Caco-2 (cell line): ENCODE results near the gene DBX1. TPM values are rescaled to one million over a fixed set of nuclear protein-coding genes. Genes with fewer than 3 reads are reported as not detected.

Experiments
- BruUV-seq: library from RNA; stranded (reverse); fragments of 400-500 nt; replicated peaks from 2 replicates; lab custom pipeline; 2021; lab: Mats Ljungman, UMichigan
- CTCF ChIA-PET: fragments of 300-600 bp; sonication (Branson Sonifier 250); formaldehyde crosslinking; loops from one replicate; lab custom pipeline; 2022; ENCODE audit warnings: antibody characterized with exemption; lab: Charles Lee
- POLR2A ChIA-PET: fragments of 300-600 bp; sonication (Branson Sonifier 250); formaldehyde crosslinking; loops from one replicate; lab custom pipeline; 2022; ENCODE audit warnings: antibody characterized with exemption; lab: Charles Lee
- DNase-seq, 2 experiments: peaks; one replicate each; pipeline versions ENCODE4 v3.0.0 to v3.0.0-alpha.2; 2020 to 2022
- H3K27me3 ChIP-seq: replicated peaks from 2 replicates; pipeline ENCODE4 v1.6.0; 2011; ENCODE audit warnings: low read length; ENCODE audit not compliant: control insufficient read depth, insufficient read depth
- H3K36me3 ChIP-seq: 2 replicates; pipeline ENCODE4 v1.5.1; 2011; ENCODE audit warnings: low read length; ENCODE audit not compliant: control insufficient read depth, insufficient read depth
- H3K4me1 ChIP-seq: fragments of 250-450 bp; sonication (Bioruptor Pico); 2 replicates; pipeline ENCODE4 v1.5.1; 2020; ENCODE audit warnings: mild to moderate bottlenecking
- H3K4me3 ChIP-seq: 2 replicates; pipeline ENCODE4 v1.5.1; 2011; ENCODE audit warnings: low read depth, mild to moderate bottlenecking, control low read depth, low read length
- H3K9me3 ChIP-seq: fragments of 250-450 bp; sonication (Bioruptor Pico); 2 replicates; pipeline ENCODE4 v1.5.1; 2020; ENCODE audit warnings: mild to moderate bottlenecking, moderate library complexity
- H3K27ac Mint-ChIP-seq: one replicate; pipeline ENCODE4 v1.8.0; 2022; ENCODE audit warnings: mixed read lengths; ENCODE audit not compliant: unreplicated experiment
- H3K27me3 Mint-ChIP-seq: one replicate; pipeline ENCODE4 v1.8.0; 2022; ENCODE audit warnings: mixed read lengths; ENCODE audit not compliant: insufficient read depth, unreplicated experiment
- H3K36me3 Mint-ChIP-seq: one replicate; pipeline ENCODE4 v1.8.0; 2022; ENCODE audit warnings: mild to moderate bottlenecking, mixed read lengths; ENCODE audit not compliant: insufficient read depth, unreplicated experiment
- H3K4me1 Mint-ChIP-seq: one replicate; pipeline ENCODE4 v1.8.0; 2022; ENCODE audit warnings: low read depth, mixed read lengths; ENCODE audit not compliant: unreplicated experiment
- H3K4me3 Mint-ChIP-seq: one replicate; pipeline ENCODE4 v1.8.0; 2022; ENCODE audit warnings: mild to moderate bottlenecking, moderate library complexity, mixed read lengths; ENCODE audit not compliant: unreplicated experiment
- H3K9me3 Mint-ChIP-seq: one replicate; pipeline ENCODE4 v1.8.0; 2022; ENCODE audit warnings: mixed read lengths; ENCODE audit not compliant: unreplicated experiment
- intact Hi-C: fragments of 100-400 bp; cut with micrococcal nuclease; formaldehyde crosslinking; loops from one replicate; pipeline ENCODE4 v1.10.0; 2022; ENCODE audit not compliant: unreplicated experiment
- total RNA-seq: library from RNA; stranded (reverse); gene quantifications from 2 replicates; pipeline ENCODE4 v1.2.3, GENCODE V29; 2022
- TF ChIP-seq, protein P1 (sequence below), 2 experiments: fragments of 200-600 bp in 1 of 2; IDR thresholded peaks; 1 replicate in 1 of 2; 2 replicates in 1 of 2; pipeline versions ENCODE4 v1.5.1 to v1.8.0; 2011 to 2022; ENCODE audit warnings: antibody characterized with exemption in 1 of 2, control low read depth in 1 of 2, inconsistent platforms in 1 of 2, low read depth in 1 of 2, low read length in 1 of 2, mild to moderate bottlenecking in 1 of 2, moderate library complexity in 1 of 2; ENCODE audit not compliant: insufficient read depth in 1 of 2, severe bottlenecking in 1 of 2, unreplicated experiment in 1 of 2

Gene DBX1
- total RNA-seq, 1 experiment from 2014 or later: not detected

- Histone ChIP-seq H3K4me1 (0 out of 2 replicates have a peak, but pooled peaks cover 3% of the 10 kb centered on the region), H3K36me3 (peaks cover 2% of the 10 kb centered on the region; the same call in 1 of the 2 replicates), H3K9me3 (no peaks in the 10 kb centered on the region), H3K4me3 (no peak overlapping the region), H3K27me3 (no peaks in the 10 kb centered on the region)
- intact Hi-C loops: no loop called here
- Mint-ChIP-seq H3K27me3 (no peaks in the 10 kb centered on the region), H3K4me1 (no peaks in the 10 kb centered on the region), H3K9me3 (no peaks in the 10 kb centered on the region), H3K4me3 (no peak overlapping the region), H3K36me3 (peaks cover 70% of the 10 kb centered on the region), H3K27ac (no peak overlapping the region)
- no peak for DNase-seq
- ChIA-PET CTCF (interaction anchor here (0.7 kb wide), 1 partner anchor 11 kb away, joined by 3 read pairs; no protein-coding TSS in a partner anchor), POLR2A (no interaction called here)
- TF ChIP-seq, protein P1, sequence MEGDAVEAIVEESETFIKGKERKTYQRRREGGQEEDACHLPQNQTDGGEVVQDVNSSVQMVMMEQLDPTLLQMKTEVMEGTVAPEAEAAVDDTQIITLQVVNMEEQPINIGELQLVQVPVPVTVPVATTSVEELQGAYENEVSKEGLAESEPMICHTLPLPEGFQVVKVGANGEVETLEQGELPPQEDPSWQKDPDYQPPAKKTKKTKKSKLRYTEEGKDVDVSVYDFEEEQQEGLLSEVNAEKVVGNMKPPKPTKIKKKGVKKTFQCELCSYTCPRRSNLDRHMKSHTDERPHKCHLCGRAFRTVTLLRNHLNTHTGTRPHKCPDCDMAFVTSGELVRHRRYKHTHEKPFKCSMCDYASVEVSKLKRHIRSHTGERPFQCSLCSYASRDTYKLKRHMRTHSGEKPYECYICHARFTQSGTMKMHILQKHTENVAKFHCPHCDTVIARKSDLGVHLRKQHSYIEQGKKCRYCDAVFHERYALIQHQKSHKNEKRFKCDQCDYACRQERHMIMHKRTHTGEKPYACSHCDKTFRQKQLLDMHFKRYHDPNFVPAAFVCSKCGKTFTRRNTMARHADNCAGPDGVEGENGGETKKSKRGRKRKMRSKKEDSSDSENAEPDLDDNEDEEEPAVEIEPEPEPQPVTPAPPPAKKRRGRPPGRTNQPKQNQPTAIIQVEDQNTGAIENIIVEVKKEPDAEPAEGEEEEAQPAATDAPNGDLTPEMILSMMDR (IDR thresholded peaks at IDR 0.05; ENCODE audit: insufficient read depth in 1 of 2, low read depth in 1 of 2, low read length in 1 of 2, severe bottlenecking in 1 of 2, unreplicated experiment in 1 of 2): no peak
- BruUV-seq: no TSS peak
Observed at GRCh38 chr11:20117291-20117690, 43.0 kb downstream of the DBX1 start.

- Histone ChIP-seq H3K4me3 (no peak overlapping the region), H3K4me1 (0 out of 2 replicates have a peak, but pooled peaks cover 3% of the 10 kb centered on the region), H3K9me3 (no peaks in the 10 kb centered on the region), H3K36me3 (peaks cover 4% of the 10 kb centered on the region), H3K27me3 (no peaks in the 10 kb centered on the region)
- no peak for DNase-seq
- Mint-ChIP-seq H3K27ac (no peak overlapping the region), H3K36me3 (peaks cover 70% of the 10 kb centered on the region), H3K27me3 (no peaks in the 10 kb centered on the region), H3K4me3 (no peak overlapping the region), H3K4me1 (no peaks in the 10 kb centered on the region), H3K9me3 (no peaks in the 10 kb centered on the region)
- no TSS peak for BruUV-seq
- intact Hi-C loops: no loop called here
- TF ChIP-seq, protein P1 (IDR thresholded peaks at IDR 0.05; ENCODE audit: insufficient read depth in 1 of 2, low read depth in 1 of 2, low read length in 1 of 2, severe bottlenecking in 1 of 2, unreplicated experiment in 1 of 2): no peak
- ChIA-PET POLR2A (no interaction called here), CTCF (interaction anchor here (0.7 kb wide), 1 partner anchor 11 kb away, joined by 3 read pairs; no protein-coding TSS in a partner anchor)
Observed at GRCh38 chr11:20116825-20117224, 43.5 kb downstream of the DBX1 start.

GRCh38 chr11:20114588-20114987, 45.7 kb downstream of the DBX1 start:
- Histone ChIP-seq H3K36me3 (peaks cover 5% of the 10 kb centered on the region), H3K27me3 (no peaks in the 10 kb centered on the region), H3K4me1 (0 out of 2 replicates have a peak, but pooled peaks cover 3% of the 10 kb centered on the region), H3K4me3 (no peak overlapping the region), H3K9me3 (no peaks in the 10 kb centered on the region)
- Mint-ChIP-seq H3K9me3 (no peaks in the 10 kb centered on the region), H3K4me1 (no peaks in the 10 kb centered on the region), H3K4me3 (no peak overlapping the region), H3K36me3 (peaks cover 81% of the 10 kb centered on the region), H3K27ac (no peak overlapping the region), H3K27me3 (no peaks in the 10 kb centered on the region)
- BruUV-seq: no TSS peak
- ChIA-PET POLR2A (no interaction called here), CTCF (no interaction called here)
- intact Hi-C loops: loop anchor here (5.0 kb wide), 1 partner anchor 92 kb away; no protein-coding TSS in a partner anchor
- TF ChIP-seq, protein P1 (IDR thresholded peaks at IDR 0.05; ENCODE audit: insufficient read depth in 1 of 2, low read depth in 1 of 2, low read length in 1 of 2, severe bottlenecking in 1 of 2, unreplicated experiment in 1 of 2): no peak
- no peak for DNase-seq
